ENCODE data around the gene MMP15.

DNA sequence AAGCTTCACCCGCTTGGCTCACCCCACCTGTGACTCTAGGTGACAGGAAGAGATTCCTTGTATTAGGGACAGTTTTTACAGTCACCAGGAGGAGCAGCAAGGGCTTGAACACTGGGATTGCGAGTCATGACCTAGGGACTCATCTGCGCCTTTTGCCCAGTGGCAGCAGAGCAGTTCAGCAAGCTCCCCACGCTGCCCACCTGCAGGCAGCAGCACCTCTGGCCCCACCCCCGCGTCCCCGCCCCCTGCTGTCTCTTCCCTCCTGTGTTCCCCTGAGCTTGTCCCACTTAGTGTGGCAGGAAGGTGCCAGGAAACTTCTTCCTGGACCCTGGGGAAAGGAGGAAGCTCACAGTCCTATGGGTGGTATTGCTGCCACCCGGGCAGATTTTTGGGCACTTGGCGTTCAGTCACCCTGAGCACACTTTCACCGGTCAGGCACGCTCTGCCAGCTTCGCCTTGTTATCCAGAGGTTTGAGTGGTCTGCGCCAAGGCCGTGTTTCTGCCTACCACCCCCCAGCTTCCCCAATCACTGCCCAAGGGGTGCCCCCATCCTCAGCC is 8.7 kb downstream of the MMP15 start:
- TF ChIP-seq, protein P1, sequence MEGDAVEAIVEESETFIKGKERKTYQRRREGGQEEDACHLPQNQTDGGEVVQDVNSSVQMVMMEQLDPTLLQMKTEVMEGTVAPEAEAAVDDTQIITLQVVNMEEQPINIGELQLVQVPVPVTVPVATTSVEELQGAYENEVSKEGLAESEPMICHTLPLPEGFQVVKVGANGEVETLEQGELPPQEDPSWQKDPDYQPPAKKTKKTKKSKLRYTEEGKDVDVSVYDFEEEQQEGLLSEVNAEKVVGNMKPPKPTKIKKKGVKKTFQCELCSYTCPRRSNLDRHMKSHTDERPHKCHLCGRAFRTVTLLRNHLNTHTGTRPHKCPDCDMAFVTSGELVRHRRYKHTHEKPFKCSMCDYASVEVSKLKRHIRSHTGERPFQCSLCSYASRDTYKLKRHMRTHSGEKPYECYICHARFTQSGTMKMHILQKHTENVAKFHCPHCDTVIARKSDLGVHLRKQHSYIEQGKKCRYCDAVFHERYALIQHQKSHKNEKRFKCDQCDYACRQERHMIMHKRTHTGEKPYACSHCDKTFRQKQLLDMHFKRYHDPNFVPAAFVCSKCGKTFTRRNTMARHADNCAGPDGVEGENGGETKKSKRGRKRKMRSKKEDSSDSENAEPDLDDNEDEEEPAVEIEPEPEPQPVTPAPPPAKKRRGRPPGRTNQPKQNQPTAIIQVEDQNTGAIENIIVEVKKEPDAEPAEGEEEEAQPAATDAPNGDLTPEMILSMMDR (IDR thresholded peaks at IDR 0.05): no peak
- TF ChIP-seq POLR2A (IDR thresholded peaks at IDR 0.05): no peak
- TF ChIP-seq EP300 (IDR thresholded peaks at IDR 0.05): no peak
